Activated naive CD4-positive, alpha-beta T cell treated with anti-CD3 and anti-CD28 coated beads for 36 hours (primary cell): Measurements from ENCODE around the gene LIME1. TPM values are rescaled to one million over a fixed set of nuclear protein-coding genes. Genes with fewer than 3 reads are reported as not detected.
A peak's percentile ranks its signal among the peaks of the same experiment; 100 is the strongest.

Source experiments
- CTCF ChIA-PET: fragments of 350-600 bp; sonication (Branson Sonifier 250); formaldehyde crosslinking; loops from one replicate; lab custom pipeline; 2021; ENCODE audit warnings: antibody characterized with exemption; lab: Charles Lee
- DNase-seq: peaks from one replicate; pipeline ENCODE4 v3.0.0-alpha.2; 2020
- H3K27ac Mint-ChIP-seq: one replicate; pipeline ENCODE4 v1.8.0; 2021; ENCODE audit warnings: mild to moderate bottlenecking, mixed read lengths
- H3K27me3 Mint-ChIP-seq: one replicate; pipeline ENCODE4 v1.8.0; 2021; ENCODE audit warnings: low read depth, mixed read lengths
- H3K36me3 Mint-ChIP-seq: one replicate; pipeline ENCODE4 v1.8.0; 2021; ENCODE audit warnings: low read depth, mixed read lengths
- H3K4me1 Mint-ChIP-seq: one replicate; pipeline ENCODE4 v1.8.0; 2021; ENCODE audit warnings: low read depth, mixed read lengths
- H3K4me3 Mint-ChIP-seq: one replicate; pipeline ENCODE4 v1.8.0; 2021; ENCODE audit warnings: mild to moderate bottlenecking, moderate library complexity, mixed read lengths
- H3K9me3 Mint-ChIP-seq: one replicate; pipeline ENCODE4 v1.8.0; 2021; ENCODE audit warnings: mixed read lengths
- intact Hi-C: fragments of 100-400 bp; cut with micrococcal nuclease; formaldehyde crosslinking; loops from one replicate; pipeline ENCODE4 v1.15.1; 2023
- total RNA-seq, 2 experiments: library from RNA; stranded (reverse); gene quantifications; one replicate each; pipeline ENCODE4 v1.2.3, GENCODE V29; 2021

The LIME1 gene
- total RNA-seq, 2 experiments from 2014 or later = 3.1 to 4.1 TPM

DNA sequence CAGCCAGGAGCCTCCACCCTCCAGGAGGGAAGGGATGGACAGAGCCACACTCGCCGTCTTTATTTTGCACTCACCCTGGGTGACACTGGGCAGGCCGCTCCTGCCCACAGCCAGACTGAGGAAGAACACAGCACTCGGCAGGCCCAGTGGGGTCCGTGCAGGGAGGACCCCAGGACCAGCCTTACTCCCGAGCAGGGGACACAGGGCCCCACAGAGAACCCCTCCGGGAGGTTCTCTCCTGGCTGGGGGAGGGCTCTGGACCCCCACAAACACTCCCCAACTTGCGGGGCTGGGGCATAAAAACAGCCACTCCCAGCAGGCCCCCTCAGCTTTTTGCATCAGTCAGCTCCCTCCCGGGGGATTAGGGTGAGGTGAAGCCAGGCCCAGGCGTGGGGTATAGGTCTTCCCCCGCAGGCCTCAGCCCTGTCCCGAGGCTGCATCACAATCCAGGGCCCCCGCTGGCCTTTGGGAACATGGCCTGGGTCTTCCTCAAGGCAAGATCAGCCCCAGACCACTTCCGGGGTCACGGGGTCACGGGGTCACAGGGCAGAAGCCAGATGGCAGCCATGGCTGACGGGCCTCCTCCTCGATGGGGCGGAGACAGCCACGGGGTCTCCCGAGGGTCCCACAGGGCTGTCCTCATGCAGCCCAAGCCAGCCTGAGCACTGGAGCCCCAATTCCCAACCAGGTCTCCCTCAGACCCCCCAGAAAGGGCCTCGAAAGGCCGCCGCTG, 36.8 kb upstream of the LIME1 start:
- Mint-ChIP-seq H3K4me3 (no peak overlapping the region), H3K4me1 (peaks cover 41% of the 10 kb centered on the region), H3K27me3 (no peaks in the 10 kb centered on the region), H3K36me3 (no peaks in the 10 kb centered on the region), H3K9me3 (no peaks in the 10 kb centered on the region), H3K27ac (peak overlapping the region; percentile 91)
- intact Hi-C loops = no loop called here
- no peak for DNase-seq
- CTCF ChIA-PET = no interaction called here

DNA sequence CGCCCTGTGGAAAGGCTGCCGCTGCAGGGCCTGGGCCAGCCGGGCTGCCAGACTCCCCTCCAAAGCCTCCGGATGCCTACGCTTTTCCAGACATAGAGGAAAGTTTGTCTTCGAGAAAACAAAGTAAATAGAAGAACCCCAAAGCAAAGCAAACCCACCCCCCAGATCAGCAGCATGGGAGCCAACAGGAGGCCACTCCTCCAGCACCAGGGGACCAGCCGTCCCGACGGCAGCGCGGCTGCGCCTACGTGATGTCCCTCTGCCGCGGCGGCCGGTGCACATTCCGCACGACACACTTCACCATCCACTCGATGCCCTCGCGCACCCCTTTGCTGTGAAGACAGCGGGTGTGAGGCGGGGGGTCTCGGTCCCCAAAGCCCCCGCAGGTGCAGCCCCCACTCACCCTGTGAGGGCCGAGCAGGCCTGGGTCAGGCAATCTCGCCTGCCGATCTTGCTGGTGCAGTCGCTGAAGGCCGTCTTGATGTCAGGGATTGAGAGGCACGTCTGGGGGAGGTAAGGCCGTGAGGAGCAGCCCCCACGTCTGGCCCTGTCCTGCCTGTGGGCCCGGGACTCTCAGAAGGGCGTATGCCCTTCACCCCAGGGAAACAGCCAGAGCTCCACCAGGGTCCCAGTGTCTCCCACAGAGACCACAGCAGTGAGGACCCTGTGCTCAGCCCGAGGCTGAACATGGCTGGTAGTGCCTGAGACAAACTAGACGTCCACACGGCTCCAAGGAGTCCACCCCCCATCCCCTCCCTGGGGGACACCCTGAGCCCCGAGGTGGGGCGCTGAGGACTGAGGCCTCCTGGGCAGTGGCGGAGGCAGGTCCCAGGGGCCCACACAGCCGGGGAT, 36.0 kb upstream of the LIME1 start:
- DNase-seq = no peak
- H3K27me3 Mint-ChIP-seq = no peaks in the 10 kb centered on the region
- CTCF ChIA-PET = no interaction called here
- H3K27ac Mint-ChIP-seq = peak overlapping the region; percentile 53
- H3K4me3 Mint-ChIP-seq = no peak overlapping the region
- no peaks in the 10 kb centered on the region for H3K9me3 Mint-ChIP-seq
- peaks cover 44% of the 10 kb centered on the region for H3K4me1 Mint-ChIP-seq
- intact Hi-C loops = no loop called here
- H3K36me3 Mint-ChIP-seq = peaks cover 2% of the 10 kb centered on the region

DNA sequence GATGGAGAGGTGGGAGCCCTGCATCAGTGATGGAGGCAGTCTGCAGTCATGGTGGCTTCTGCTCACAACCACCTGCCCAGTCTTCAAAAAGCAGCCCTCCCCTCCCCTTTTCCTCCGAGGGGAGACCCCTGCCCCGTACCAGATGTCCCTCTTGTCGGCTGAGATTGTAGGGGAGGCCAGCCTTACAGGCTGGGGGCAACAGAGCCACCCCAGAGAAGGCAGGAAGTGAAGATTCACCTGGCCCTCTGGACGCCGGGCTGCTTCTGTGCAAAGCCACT, 35.5 kb upstream of the LIME1 start:
- no peak overlapping the region for H3K4me3 Mint-ChIP-seq
- H3K27me3 Mint-ChIP-seq = no peaks in the 10 kb centered on the region
- DNase-seq = no peak
- no peaks in the 10 kb centered on the region for H3K9me3 Mint-ChIP-seq
- no peak overlapping the region for H3K27ac Mint-ChIP-seq
- intact Hi-C loops = no loop called here
- peaks cover 4% of the 10 kb centered on the region for H3K36me3 Mint-ChIP-seq
- CTCF ChIA-PET = no interaction called here
- H3K4me1 Mint-ChIP-seq = peaks cover 46% of the 10 kb centered on the region

GRCh38 chr20:63701329-63702035, 35.0 kb upstream of the LIME1 start:
- H3K36me3 Mint-ChIP-seq = peaks cover 6% of the 10 kb centered on the region
- H3K27ac Mint-ChIP-seq = no peak overlapping the region
- H3K4me1 Mint-ChIP-seq = peaks cover 44% of the 10 kb centered on the region
- H3K9me3 Mint-ChIP-seq = no peaks in the 10 kb centered on the region
- CTCF ChIA-PET = no interaction called here
- intact Hi-C loops = no loop called here
- no peak for DNase-seq
- no peaks in the 10 kb centered on the region for H3K27me3 Mint-ChIP-seq
- H3K4me3 Mint-ChIP-seq = no peak overlapping the region

DNA sequence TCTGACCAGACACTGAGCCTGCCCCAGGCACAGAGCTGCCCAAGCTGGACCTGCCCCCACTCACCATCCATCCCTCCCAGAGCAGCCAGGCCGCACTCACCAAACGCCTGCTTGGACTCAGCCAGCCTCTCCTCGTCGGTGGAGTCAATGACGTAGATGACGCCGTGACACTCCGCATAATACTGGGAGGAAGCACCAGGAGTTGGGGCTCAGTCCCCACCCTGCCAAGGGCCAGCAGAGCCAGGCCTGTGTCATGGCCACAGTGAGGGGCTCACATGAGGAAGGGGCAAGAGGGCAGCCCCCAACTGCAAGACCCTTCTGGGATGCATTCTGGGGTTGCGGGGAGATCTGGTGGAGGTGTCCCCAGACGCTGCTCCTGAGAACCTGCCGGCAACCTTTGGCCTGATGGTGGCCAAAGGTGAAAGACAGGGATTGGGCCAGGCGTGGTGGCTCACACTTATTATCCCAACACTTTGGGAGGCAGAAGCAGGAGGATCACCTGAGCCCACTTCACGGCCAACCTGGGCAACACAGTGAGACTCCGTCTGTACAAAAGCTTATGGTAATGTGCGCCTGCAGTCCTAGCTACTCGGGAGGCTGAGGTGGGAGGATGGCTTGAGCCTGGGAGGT, 34.3 kb upstream of the LIME1 start:
- no peaks in the 10 kb centered on the region for H3K9me3 Mint-ChIP-seq
- peak overlapping the region; percentile 71 for H3K27ac Mint-ChIP-seq
- H3K4me3 Mint-ChIP-seq = no peak overlapping the region

DNA sequence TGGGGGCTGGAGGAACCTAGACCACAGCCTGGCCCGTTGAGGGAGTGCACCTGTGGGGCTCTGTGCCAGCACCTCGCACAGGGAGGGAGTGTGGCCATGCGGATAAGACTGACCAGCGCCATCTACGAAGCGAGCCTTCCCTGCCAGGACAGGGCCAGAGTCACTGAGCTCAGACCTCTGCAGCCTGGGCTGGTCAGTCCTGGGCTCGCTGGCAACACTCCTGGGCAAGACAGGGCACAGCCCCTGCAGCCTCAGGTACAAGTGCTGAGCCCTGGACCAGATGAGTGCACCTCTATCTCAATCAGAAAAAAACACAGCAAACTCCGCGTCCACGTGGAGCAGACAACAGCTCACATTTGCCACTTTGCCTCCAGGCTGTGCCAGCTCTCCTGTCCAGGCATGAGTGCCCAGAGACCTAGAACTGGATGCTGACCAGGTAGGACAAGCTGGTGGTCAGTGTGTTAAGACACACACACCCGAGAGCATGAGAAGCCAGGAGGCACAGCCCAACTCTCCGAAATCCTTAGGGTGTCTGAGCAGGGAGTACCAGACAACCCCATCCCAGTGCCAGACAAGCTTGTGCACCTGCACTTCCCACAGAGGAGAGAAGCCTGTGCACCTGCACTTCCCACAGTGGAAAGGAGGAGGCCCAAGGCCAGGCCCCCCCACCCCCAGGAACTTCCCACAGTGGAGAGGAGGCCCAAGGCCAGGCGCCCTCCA, 33.6 kb upstream of the LIME1 start:
- H3K27me3 Mint-ChIP-seq = no peaks in the 10 kb centered on the region
- peaks cover 11% of the 10 kb centered on the region for H3K36me3 Mint-ChIP-seq
- no peak for DNase-seq
- intact Hi-C loops = no loop called here
- no peaks in the 10 kb centered on the region for H3K9me3 Mint-ChIP-seq
- H3K4me3 Mint-ChIP-seq = no peak overlapping the region
- H3K4me1 Mint-ChIP-seq = peaks cover 38% of the 10 kb centered on the region
- CTCF ChIA-PET = no interaction called here
- H3K27ac Mint-ChIP-seq = peak overlapping the region; percentile 71

More for the DNA sequence above, 34.3 kb upstream of the LIME1 start:
- Mint-ChIP-seq H3K27me3 (no peaks in the 10 kb centered on the region), H3K4me1 (peaks cover 44% of the 10 kb centered on the region), H3K36me3 (peaks cover 11% of the 10 kb centered on the region)
- no peak for DNase-seq
- CTCF ChIA-PET = no interaction called here
- intact Hi-C loops = no loop called here

DNA sequence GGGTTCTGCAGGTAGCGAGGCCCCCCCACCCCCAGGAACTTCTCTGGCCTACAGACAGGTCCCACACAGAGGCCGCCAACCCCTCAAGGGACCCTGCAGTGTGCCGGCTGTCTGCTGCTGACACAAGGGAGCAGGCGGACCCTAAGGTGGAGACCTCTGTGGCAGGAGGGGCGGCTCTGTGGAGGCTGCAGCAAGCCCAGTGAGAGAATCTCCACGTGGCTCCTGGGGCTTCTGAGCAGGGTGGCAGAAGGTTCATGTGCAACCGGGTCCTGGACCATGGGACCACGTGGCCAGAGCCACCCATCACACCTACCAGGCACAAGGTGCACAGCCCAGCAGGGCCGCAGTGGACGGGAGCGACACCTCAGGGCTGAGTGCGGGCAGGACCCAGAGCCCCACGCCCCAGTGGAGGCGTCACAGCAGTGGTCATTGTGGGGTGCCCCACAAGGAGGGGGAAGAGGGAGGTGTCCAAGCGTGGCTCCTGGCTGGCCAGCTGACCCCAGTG, 32.9 kb upstream of the LIME1 start:
- Mint-ChIP-seq H3K36me3 (peaks cover 11% of the 10 kb centered on the region), H3K9me3 (no peaks in the 10 kb centered on the region), H3K4me1 (peaks cover 35% of the 10 kb centered on the region), H3K27me3 (no peaks in the 10 kb centered on the region), H3K4me3 (no peak overlapping the region), H3K27ac (no peak overlapping the region)
- no peak for DNase-seq
- intact Hi-C loops = no loop called here
- CTCF ChIA-PET = interaction anchor here (0.7 to 2.0 kb wide), 2 partner anchors 82 to 416 kb away, joined by 3 to 6 read pairs; no protein-coding TSS in a partner anchor

DNA sequence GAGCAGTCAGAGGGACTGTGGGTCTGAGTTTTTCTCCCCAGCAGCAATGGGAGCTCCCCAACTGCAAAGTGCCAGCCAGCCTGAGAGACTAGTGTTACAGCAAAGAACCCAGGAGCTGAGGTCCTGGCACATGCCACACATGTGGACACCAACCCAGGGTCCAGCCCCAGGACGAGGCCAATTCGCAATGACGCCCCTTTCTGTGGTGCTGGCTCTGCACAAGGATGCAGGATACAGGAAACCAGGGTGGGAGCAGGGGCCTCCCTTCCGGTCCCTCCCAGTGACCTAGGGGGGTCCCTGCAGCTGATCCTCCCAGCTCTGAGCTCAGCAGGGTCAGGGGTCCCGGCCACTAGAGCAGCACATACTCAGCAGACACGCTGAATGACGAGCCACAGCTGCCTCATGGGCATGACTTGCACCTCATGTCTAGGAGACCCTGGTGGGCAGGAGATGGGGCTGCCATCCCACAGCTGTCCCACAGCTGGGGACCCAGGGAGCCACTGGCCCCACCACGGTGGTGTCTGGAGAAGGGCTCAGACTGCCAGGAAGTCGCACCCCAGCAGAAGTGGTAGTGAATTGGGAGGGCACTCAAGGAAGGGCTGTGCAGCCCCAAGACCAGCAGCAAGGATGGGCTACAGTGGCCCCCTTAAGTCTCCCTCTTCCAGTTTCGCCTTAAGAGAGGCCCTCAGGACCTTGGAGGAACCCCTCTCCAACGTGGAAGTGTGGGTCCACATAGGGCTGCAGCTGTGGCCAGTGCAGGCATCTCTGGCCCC, 32.3 kb upstream of the LIME1 start:
- DNase-seq = no peak
- H3K36me3 Mint-ChIP-seq = peaks cover 12% of the 10 kb centered on the region
- no peak overlapping the region for H3K27ac Mint-ChIP-seq
- CTCF ChIA-PET = interaction anchor here (0.7 to 2.0 kb wide), 2 partner anchors 82 to 415 kb away, joined by 3 to 6 read pairs; no protein-coding TSS in a partner anchor
- intact Hi-C loops = no loop called here
- no peaks in the 10 kb centered on the region for H3K9me3 Mint-ChIP-seq
- no peak overlapping the region for H3K4me3 Mint-ChIP-seq
- no peaks in the 10 kb centered on the region for H3K27me3 Mint-ChIP-seq
- H3K4me1 Mint-ChIP-seq = peaks cover 35% of the 10 kb centered on the region

GRCh38 chr20:63704749-63705117, 31.7 kb upstream of the LIME1 start:
- CTCF ChIA-PET = interaction anchor here (2.0 kb wide), 1 partner anchor 81 kb away, joined by 6 read pairs; no protein-coding TSS in a partner anchor
- Mint-ChIP-seq H3K27me3 (no peaks in the 10 kb centered on the region), H3K9me3 (no peaks in the 10 kb centered on the region), H3K27ac (no peak overlapping the region), H3K36me3 (peaks cover 15% of the 10 kb centered on the region), H3K4me1 (peaks cover 36% of the 10 kb centered on the region), H3K4me3 (no peak overlapping the region)
- DNase-seq = no peak
- intact Hi-C loops = no loop called here

GRCh38 chr20:63705232-63706026, 31.0 kb upstream of the LIME1 start:
- no peaks in the 10 kb centered on the region for H3K9me3 Mint-ChIP-seq
- no peak overlapping the region for H3K27ac Mint-ChIP-seq
- peak overlapping the region; percentile 9 for H3K4me3 Mint-ChIP-seq
- no peaks in the 10 kb centered on the region for H3K27me3 Mint-ChIP-seq
- H3K36me3 Mint-ChIP-seq = peaks cover 17% of the 10 kb centered on the region
- DNase-seq = no peak
- intact Hi-C loops = loop anchor here (1.0 to 2.0 kb wide), 4 partner anchors 31 to 269 kb away; partner anchors contain the start of genes GMEB2 and LIME1
- H3K4me1 Mint-ChIP-seq = peaks cover 37% of the 10 kb centered on the region
- CTCF ChIA-PET = interaction anchor here (0.6 to 2.0 kb wide), 4 partner anchors 31 to 250 kb away, joined by 3 to 6 read pairs (median 4); partner anchors contain the start of gene LIME1
